GM18519 (cell line): ENCODE measurements around the gene EEF1AKMT2.

Source experiments
- ATAC-seq: cut with Tn5 transposase; IDR thresholded peaks from one replicate; pipeline ENCODE4 v1.9.1; 2021; ENCODE audit warnings: mild to moderate bottlenecking, moderate library complexity; ENCODE audit not compliant: unreplicated experiment, low FRiP score

EEF1AKMT2 gene

DNA sequence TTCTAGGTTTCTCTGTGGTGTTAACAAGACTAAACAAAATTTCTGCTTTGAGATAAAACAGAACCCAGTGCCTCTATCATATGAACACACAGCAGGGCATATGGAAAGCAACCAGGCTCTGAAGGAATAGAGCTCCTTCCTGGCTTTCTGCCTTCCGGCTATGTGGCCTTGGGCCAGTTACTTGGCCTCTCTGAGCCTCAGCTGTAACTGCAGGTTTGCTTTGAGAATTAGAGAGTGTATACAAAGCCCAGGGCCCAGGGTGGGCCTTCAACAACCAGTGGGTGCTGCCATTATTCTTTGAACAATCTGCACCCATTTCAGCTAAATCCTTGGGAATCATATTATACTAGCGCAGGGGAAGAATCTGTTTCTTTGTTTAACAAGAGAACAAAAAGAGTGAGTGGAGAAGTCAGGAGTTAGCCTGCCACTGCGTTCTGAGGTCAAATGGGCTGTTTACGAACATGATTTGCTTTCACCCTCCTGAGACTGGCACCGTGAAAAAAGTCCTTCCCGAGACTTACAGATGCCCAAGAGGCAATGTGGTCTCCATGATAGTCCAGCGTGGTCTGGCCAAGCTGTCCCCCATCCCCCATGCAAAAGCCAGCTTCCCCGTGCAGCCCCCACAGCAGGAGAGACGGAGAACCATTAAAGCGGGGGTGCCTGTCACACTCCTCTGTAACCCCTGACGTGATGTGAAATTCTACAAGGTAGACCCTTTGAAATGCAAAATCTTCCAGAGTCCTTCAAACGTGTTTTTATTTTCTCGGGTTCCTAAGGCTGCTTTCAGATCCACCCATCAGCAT is 52.4 kb downstream of the EEF1AKMT2 start:
- no peak for ATAC-seq

DNA sequence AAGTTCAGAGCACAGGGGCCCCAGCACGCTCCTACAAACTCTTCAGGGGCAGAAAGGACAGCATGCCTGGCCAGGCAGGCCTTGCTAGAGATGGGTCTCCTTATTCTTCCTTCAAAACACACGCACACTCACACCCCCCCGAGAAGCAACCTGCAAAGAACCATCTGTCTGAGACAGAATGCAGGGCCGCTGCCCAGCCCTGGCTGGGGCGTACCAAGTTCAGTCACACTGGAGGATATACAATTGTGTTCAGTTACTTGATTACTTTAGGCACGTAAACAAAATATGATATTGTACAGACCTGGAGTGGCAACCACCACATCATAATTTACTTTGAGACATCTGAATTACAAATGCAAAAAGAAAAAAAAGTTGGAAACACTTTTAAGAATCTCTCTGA is 53.2 kb downstream of the EEF1AKMT2 start:
- no peak for ATAC-seq

DNA sequence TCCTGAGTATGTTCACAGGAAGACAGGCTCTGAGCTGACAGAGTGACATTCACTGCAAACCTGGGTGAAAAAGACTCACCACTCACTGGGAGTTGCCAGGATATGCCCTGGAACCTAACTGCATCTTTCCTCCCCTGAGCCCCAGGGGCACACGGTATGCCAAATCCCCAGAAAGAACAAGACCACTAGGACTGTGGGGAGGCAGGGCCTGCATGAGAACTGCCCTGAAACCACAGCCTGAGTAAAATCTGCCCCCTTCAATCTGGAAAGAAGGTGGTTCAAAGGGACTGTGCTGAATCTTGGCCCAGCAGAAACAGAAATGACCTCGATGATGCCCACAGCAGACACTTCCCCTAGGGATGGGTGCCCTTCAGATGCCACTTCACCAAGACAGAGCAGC is 54.0 kb downstream of the EEF1AKMT2 start:
- ATAC-seq: no peak

DNA sequence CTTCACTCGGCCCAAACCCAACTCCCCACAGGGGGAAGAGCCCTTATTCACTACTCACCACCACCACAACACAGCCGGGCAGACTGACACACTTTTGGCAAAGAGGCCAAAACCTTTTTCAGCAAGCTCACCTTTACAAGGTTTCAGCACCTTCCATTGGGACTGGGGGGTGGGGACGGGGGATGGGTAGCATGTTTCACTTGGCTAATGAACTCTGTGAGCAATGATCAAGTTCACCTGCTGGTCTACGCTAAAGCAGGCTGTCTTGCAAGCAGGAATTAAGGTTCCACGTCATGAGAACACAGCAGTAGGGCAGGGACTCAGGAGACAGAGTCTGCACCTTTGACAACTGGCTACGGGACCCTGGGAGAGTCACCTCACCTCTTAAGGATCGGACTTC is 54.5 kb downstream of the EEF1AKMT2 start:
- no peak for ATAC-seq

DNA sequence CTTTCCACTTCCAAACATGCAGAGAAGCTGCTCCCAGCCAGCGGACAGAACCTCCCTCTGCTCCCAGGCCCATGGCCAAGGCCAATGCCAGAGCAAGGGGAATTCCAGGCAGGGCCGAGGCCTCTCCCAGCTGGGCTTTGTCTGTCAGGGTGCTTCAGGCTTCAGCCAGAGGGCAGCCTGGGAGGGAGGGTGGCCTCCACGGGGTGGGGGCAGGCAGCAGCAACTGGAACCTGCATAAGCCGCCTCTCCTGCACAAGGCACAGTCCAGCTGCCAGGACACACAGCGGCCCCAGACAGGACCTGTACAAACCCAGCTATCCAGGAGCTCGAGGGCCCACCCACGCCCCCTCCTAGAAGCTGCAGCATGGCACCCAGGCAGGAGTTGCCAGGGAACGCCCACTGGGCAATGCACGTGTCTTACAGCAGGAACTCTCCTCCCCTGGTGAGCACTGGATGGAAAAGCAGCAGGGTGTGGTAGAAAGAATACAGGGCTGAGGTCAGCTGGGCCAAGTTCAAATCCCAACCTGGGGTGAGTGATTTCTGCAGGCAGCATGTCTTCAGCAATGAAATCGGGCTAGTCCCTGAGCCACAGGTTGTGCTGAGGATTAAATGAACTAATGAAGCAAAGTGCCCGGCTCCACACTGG is 55.1 kb downstream of the EEF1AKMT2 start:
- ATAC-seq: no peak

DNA sequence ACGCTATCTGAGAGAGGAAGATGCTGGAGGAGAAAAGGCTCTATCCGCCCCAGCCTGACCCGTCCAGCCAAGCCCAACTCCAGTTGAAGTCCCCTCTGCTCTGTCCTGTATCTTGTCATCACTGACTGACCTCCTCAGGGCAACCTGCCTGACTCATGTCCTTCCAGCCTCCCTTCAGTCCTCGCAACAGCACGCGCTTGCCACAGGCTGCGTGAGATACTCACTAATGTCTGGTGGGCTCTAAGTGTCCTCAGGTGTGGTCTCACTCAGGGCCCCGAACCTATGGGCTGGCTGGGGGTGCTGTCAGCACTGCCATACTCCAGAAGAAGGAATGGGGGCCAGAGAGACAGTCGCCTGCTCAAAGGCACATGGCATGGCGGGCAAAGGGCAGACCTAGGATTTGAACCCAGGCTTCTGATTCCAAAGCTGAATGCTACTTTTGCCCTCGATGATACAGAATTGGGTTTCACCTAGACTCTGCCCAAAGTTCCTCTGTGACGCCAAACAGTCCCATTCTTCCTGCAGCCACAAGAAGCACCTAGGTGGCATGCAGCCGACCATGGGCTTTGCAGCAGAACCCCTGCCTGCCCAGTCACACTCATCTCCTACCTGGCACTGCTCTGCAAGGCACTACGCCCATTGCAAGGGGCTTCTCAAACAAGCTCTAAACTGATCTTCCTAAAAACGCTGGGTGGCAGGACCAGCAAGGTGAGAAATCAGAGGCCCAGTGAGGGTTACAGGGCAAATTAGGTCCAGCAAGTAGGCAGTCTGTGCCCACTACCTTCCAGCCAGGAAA is 56.0 kb downstream of the EEF1AKMT2 start:
- ATAC-seq: no peak

DNA sequence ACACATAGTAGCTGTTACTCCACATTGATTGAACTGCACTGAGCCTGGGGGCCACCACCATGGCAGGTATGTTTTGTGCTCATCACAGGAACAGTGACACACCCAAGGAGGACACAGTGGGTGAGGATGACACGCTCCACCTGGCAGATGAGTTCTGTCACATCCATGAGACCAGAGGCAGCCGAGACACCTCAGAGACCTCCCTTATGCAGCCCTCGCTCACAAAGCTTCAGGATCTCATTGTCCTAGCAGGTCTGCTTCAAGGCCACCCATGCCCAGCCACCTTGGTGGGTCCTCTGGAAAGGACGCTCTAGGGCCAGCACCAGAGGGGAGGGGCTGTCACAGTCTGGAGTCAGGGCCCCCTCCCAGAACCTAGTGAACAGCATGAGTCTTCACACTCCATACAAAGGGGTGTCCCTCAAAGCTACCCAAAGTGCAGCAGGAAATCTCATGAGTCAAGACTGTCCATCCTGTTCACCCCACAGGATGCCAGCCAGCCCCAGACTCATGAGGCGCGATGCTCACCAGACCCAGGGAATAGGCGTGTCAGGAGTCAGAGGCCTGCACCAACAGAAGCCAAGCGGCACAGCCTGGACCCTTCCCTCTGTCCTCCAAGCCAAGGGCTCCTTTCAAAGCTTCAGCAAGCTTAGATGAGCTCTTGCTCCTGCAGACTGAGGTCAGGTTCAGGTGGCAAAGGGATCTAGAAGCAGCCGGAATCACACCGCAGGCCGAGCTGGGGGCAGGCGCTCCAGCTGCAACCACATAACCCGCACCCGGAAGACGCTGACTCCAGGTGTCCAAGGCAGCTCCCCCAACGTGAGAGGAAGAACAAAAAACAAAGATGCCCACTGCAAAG is 57.1 kb downstream of the EEF1AKMT2 start:
- no peak for ATAC-seq

DNA sequence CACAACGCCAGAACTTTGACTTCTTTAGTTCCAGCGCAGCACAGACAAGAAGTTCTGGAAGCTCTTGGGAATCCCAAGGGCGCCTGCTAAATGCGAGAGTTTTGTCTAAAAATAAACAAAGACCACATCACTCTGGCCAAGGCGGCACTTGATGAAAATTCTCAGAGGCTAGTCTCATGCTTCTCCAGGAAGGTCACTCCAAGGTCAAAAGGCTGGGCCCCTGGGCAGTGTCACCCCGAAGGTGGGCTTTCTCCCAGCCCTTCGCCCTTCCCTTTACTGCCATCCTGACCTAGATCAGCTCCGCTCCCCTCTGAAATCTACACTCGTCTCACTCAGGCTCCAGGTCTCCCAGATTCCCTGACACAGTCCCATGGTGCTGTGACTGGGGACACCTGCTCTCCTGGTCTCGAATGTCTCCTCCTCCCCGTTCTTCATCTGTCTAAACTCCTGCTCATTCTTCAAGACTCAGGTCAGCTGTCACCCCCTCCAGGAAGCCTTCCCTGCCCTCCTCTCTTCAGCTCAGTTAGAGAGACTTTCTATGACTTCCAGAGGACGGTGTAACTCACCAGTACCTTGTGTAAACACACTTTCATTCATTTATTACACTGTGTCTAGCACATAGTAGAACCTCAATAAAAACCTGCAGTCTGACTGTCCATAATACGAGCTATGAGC is 58.0 kb downstream of the EEF1AKMT2 start:
- ATAC-seq: no peak

DNA sequence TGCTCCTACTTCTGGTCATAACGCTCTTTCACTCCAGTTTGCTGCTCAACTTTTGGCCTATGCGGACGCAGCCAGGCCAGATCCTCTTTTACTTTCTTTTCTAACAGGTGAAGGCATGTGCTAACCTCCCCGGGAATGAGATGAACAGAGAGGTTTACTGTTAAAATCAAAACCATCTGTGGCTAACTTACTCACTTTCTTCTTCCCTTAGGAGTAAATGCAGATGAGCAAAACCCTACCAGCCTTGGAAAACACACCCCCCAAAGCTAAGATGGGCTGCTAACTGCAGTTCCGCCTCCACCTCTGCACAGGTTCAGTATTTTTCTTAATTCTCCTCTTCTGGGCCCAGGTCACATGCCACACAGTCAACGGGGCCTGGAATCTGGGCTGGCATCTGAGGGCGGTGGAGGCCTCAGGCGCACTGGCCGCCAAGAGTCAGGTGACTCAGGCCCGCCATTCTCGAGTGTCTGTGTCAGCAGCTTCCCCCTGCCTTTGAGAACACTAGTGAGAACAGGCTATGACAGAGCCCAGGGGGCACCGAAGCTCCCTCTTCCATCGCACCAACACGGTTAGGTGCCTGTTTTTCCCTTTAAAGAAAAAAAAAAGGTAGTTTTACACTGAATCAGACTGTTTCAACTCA is 58.6 kb downstream of the EEF1AKMT2 start:
- no peak for ATAC-seq

DNA sequence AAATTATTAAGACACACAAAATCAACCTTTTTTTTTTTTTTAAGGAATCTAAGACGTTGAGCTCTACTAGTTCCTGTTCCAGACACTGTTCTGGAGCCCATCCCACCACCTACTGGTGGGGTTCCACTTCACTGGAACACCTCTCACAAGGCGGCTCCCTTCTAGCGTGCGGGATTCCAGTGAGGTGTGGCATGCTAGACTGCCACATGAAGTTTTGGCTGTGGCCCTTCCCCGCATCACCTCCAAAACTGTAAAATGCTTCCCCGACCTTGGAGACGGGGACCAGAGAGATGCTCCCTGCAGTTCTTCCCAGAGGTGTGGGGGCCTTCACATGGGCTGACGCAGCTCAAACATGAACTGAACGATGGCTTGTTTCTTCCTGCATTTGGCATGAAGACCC is 60.1 kb downstream of the EEF1AKMT2 start:
- ATAC-seq: no peak

DNA sequence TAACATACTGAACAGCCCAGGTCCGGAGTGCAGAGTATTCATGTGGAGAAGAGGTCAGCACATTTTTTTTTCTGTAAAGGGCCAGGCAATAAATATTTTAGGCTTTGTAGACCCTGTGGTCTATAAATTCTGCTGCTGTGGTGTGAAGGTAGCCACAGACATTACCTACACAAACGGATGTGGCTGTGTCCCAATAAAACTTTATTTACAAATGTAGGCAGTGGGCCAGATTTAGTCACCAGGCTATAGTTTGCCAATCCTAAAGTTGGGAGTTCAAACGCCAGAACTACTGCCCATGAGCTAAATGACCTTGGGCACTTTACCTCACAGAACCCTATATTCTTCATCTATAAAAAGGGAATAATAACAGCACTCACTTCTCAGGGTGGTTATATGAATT is 60.9 kb downstream of the EEF1AKMT2 start:
- ATAC-seq: no peak

DNA sequence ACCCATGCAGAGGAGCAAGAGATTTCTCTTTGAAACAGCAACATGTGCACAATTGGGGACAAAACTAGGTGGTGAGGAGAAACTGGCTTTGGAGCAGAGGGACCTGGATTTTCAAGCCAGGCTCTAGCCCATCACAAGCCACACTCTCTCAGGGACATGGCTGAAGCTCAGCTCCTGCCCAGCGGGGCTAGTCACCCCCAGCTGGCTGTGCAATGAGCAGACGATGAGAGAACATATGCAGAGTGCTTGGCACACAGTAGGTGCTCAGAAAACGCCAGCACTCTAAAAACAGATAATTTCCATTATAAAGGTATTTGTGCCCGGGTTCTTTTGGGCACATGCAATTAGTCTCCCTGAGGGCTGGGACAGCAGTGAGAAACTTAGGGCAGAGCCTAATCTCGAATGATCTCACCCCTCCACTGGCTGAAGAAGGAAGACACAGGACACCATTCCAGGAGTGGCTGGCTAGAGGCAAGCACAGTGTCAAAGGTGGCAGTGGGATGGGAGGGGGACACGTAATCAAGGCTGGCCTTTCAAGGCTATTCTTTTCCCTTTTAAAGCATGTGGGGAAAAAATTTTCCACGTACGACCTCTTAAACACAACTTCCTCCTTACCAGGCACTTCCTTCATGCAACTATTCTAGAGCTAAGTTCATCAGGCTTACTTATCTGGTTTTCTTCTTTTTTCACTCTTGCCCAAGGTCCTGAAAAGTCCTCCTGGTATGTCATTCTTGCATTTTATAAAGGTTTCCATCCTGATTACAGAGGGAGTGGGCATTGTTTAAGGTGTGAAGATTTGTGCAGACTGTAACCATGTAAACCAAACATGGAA is 62.6 kb downstream of the EEF1AKMT2 start:
- no peak for ATAC-seq

DNA sequence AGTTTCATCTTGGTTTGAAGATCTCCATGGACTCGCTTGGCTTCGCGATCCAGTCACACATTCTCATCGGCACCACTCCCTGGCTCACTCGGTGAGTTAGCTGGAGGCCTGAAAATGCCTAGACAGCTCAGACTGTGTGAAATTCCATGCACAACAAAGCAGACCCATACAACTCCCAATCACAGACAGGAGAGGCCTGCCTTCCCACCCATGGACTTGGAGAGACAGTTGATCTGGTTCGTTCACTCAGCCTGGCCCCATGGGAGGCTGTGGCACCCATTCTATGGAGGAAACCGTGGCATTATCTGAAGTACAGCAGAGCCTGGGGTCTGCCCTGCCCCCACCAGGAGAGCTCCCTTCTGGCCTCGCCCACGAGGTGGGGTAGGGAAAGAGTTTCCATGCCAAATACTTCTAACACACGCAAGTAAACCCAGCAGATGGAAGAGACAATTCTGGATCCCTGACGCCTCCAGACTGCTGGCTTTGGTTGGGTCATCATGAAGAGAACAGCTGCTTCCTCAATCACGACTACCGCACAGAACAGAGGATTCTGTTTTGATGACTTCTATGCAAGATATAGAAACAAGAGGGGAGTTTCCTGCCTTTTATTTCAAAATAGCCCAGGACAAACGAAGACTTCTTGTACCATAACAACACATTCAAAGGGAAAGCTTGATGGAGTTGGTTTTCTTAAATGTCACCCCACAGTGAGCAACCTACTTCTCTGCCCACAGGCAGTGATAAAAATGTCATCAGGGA is 63.4 kb downstream of the EEF1AKMT2 start:
- no peak for ATAC-seq

DNA sequence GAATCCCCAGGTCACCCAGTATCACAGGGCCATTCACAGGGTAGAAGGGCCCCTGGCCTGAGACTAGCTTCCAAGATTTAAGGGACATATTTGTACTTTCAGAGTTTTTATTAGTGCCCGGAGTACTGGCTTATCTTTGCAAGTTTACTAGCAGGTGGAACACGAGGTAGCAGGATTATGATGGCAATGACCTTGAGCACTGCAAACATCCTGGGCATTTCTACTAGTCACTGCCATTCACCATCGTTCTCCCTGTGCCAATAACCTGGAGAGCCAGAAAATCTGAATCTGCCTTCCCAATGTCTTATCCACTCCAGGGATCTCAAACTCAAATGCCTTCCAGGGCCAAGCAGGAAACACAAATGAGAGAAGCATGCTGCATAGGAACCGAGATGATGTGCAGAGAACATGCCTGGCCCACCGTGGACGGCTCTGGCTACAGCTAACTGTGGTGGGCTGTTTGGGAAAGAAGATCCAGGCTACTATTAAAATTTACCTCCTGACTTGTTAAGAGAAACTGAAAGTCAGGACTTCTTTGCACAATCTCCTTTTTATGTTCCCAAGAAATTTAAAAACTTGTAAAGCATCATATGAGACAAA is 64.2 kb downstream of the EEF1AKMT2 start:
- no peak for ATAC-seq

DNA sequence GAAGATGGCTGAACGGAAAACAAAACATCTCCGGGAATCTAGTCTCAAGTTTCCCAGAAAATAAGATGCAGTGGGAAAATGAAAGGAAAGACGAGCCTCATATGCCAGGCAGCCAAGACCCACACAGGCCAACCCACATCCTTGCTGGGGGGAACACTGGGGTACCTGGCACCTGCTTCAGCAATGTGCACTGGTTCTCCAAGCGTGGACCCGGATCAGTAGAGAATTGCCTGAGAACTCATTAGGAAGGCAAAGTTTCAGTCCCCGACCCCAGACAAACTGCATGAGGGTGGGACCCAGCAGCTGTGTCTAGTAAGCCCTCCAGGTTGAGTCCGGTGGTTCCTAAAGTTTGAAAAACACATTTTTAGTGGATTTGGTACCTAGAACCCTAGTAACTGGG is 65.9 kb downstream of the EEF1AKMT2 start:
- ATAC-seq: no peak

DNA sequence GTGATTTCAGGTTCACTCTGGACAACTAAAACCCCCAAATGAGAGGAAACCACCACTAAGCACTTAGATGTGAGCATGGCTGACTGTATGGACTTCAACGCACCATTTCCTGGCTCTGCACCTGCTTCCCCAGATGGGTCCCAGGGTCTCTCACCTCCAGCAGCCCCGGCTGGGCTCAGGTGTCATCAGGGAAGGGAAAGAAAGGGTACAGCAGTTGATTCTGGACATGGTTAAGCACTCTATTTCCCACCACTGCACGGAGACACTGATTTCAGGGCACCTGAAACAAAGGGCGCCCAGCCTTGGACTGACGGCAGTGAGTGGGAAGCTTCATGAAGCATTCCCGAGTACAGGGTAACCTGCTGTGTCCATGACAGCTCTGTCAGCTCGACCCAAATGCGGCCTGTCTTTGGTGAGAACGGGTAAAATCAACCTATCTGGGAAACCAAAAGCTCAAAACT is 66.5 kb downstream of the EEF1AKMT2 start:
- no peak for ATAC-seq

DNA sequence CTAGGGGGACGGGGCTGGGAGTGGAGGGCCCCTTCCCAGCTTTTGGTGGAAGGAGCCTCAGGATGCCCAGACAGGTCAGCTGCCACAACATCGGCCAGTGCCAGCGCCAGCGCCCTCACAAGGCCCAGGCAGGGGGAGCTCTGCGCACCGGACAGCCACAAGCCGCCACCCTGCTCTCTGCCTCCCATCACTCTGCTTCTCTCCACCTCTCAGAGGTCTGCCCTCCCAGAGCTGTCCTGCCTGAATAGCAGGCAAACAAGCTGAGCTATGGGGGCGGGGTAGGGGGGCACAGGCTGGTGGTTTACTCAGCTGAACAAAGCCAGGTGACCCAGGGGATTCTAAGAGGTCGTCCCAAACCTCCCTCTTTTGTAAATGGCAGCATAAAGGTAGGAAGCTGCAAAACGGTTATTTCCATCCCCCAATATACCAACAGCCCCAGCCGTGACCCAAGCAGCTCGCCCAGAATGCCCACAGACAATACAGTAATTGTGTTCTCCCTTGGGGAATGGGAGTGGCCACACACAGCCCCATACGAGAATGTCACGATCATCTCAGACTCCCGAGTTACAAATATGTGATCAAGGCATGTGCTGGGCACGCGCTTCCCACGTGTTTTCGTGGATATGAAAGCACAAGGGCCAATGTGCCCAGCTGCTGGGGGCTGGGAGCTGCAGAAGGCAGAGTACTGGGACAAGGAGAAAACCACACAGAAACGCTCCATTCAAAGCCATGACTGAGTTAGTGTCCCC is 67.2 kb downstream of the EEF1AKMT2 start:
- no peak for ATAC-seq
